Gastrocnemius medialis (tissue), 4 donors: ENCODE data around the gene IGSF21. TPM values are rescaled to one million over a fixed set of nuclear protein-coding genes. Genes with fewer than 3 reads are reported as not detected.

ENCODE experiments used
- ATAC-seq, 2 donors: fragments of 150-250 bp; one replicate each; pipeline ENCODE4 v1.9.1; 2016
- DNase-seq, 2 donors: peaks; one replicate each; pipeline ENCODE4 v3.0.0-alpha.2; 2019
- H3K27ac ChIP-seq, 4 donors: fragments of 200-600 bp; sonication (generic); 1 replicate in 1 of 4; 2 replicates in 3 of 4; pipeline ENCODE4 v1.5.1; 2016 to 2018; ENCODE audit warnings: mild to moderate bottlenecking in 2 of 4, moderate library complexity in 1 of 4
- H3K27me3 ChIP-seq, 3 donors: fragments of 200-600 bp; sonication (generic) in 2 of 3; 1 replicate in 1 of 3; 2 replicates in 2 of 3; pipeline versions ENCODE4 v1.5.1 to v1.6.0; 2016 to 2019; ENCODE audit warnings: mild to moderate bottlenecking in 1 of 3, moderate library complexity in 1 of 3
- H3K36me3 ChIP-seq, 2 donors: fragments of 200-600 bp; sonication (generic) in 1 of 2; one replicate each; pipeline ENCODE4 v1.5.1; 2017 to 2018
- H3K4me1 ChIP-seq, 2 donors: fragments of 200-600 bp; sonication (generic) in 1 of 2; one replicate each; pipeline ENCODE4 v1.5.1; 2016 to 2017; ENCODE audit warnings: mild to moderate bottlenecking in 2 of 2
- H3K4me3 ChIP-seq, 4 donors: fragments of 200-600 bp; sonication (generic) in 3 of 4; 1 replicate in 1 of 4; 2 replicates in 3 of 4; pipeline ENCODE4 v1.5.1; 2016 to 2019; ENCODE audit warnings: mild to moderate bottlenecking in 2 of 4
- H3K9me3 ChIP-seq, 3 donors: fragments of 200-600 bp; sonication (generic) in 2 of 3; 1 replicate in 1 of 3; 2 replicates in 2 of 3; pipeline ENCODE4 v1.5.1; 2016 to 2019
- CTCF ChIP-seq, 5 experiments: fragments of 450-650 bp in 3 of 5; fragments of 200-600 bp in 2 of 5; sonication (generic) in 2 of 5; IDR thresholded peaks in 4 of 5; conservative IDR thresholded peaks in 1 of 5; 1 replicate in 4 of 5; 2 replicates in 1 of 5; pipeline ENCODE4 v1.5.1; 2016 to 2019; ENCODE audit warnings: antibody characterized with exemption in 5 of 5, mild to moderate bottlenecking in 3 of 5, moderate library complexity in 3 of 5
- POLR2A ChIP-seq, 2 donors: fragments of 450-650 bp; IDR thresholded peaks; one replicate each; pipeline ENCODE4 v1.6.1; 2017; ENCODE audit warnings: antibody characterized with exemption in 2 of 2, mild to moderate bottlenecking in 2 of 2, moderate library complexity in 2 of 2
- in situ Hi-C, 4 donors: fragments of 200-750 bp; cut with MboI; loops; one replicate each; pipeline versions ENCODE4 v1.15.0 to v1.8.0; 2017; ENCODE audit warnings: low sequenced_read_pairs in 4 of 4
- intact Hi-C: fragments of 100-400 bp; cut with DNase I; formaldehyde crosslinking; loops from one replicate; pipeline ENCODE4 v1.15.1; 2023; ENCODE audit warnings: low total_unique reads
- total RNA-seq, 4 donors: library from RNA; depleted of rRNA; stranded (reverse); fragments of >200 nt; gene quantifications; one replicate each; pipeline versions ENCODE4 v1.1.0 to v1.2.3, GENCODE V29; 2016

The IGSF21 gene
- total RNA-seq, 4 donors from 2014 or later = 0.32 to 0.66 (median 0.53) TPM

- TF ChIP-seq CTCF (IDR thresholded peaks at IDR 0.05 in 4 of 5, conservative IDR thresholded peaks at IDR 0.05 in 1 of 5) = no peak
- TF ChIP-seq POLR2A (IDR thresholded peaks at IDR 0.05) = no peak
- Histone ChIP-seq H3K27me3 (peaks cover 0 to 23% (median 7%) of the 10 kb centered on the region in 3 donors), H3K36me3 (no peaks in the 10 kb centered on the region), H3K4me3 (no peak overlapping the region), H3K27ac (no peak overlapping the region), H3K4me1 (no peaks in the 10 kb centered on the region), H3K9me3 (no peaks in the 10 kb centered on the region)
- intact Hi-C loops = no loop called here
- ATAC-seq (no peak), DNase-seq (no peak)
- in situ Hi-C loops = no loop called here
Measured at GRCh38 chr1:18400347-18401102, 292.9 kb downstream of the IGSF21 start.

- intact Hi-C loops (no loop called here), in situ Hi-C loops (no loop called here)
- Histone ChIP-seq H3K4me1 (no peaks in the 10 kb centered on the region), H3K27ac (no peak overlapping the region), H3K36me3 (no peaks in the 10 kb centered on the region), H3K27me3 (peaks cover 0 to 29% (median 7%) of the 10 kb centered on the region in 3 donors), H3K4me3 (no peak overlapping the region), H3K9me3 (no peaks in the 10 kb centered on the region)
- DNase-seq (no peak), ATAC-seq (no peak)
- no peak for TF ChIP-seq CTCF (IDR thresholded peaks at IDR 0.05 in 4 of 5, conservative IDR thresholded peaks at IDR 0.05 in 1 of 5)
- no peak for TF ChIP-seq POLR2A (IDR thresholded peaks at IDR 0.05)
Measured at GRCh38 chr1:18401921-18402320, 294.3 kb downstream of the IGSF21 start.

GRCh38 chr1:18404460-18404859 lies 296.9 kb downstream of the IGSF21 start:
- in situ Hi-C loops = no loop called here
- intact Hi-C loops = no loop called here
- TF ChIP-seq POLR2A (IDR thresholded peaks at IDR 0.05) (no peak), CTCF (IDR thresholded peaks at IDR 0.05 in 4 of 5, conservative IDR thresholded peaks at IDR 0.05 in 1 of 5) (no peak)
- Histone ChIP-seq H3K4me3 (no peak overlapping the region), H3K36me3 (no peaks in the 10 kb centered on the region), H3K27ac (no peak overlapping the region), H3K4me1 (no peaks in the 10 kb centered on the region), H3K27me3 (peaks cover 0 to 21% (median 7%) of the 10 kb centered on the region in 3 donors), H3K9me3 (no peaks in the 10 kb centered on the region)
- DNase-seq (no peak), ATAC-seq (no peak)

GRCh38 chr1:18407166-18408045 lies 299.8 kb downstream of the IGSF21 start:
- DNase-seq (no peak), ATAC-seq (no peak)
- Histone ChIP-seq H3K36me3 (no peaks in the 10 kb centered on the region), H3K4me3 (no peak overlapping the region), H3K27me3 (peaks cover 0 to 21% (median 7%) of the 10 kb centered on the region in 3 donors), H3K27ac (no peak overlapping the region), H3K4me1 (no peaks in the 10 kb centered on the region), H3K9me3 (no peaks in the 10 kb centered on the region)
- in situ Hi-C loops (no loop called here), intact Hi-C loops (no loop called here)
- TF ChIP-seq POLR2A (IDR thresholded peaks at IDR 0.05) (no peak), CTCF (IDR thresholded peaks at IDR 0.05 in 4 of 5, conservative IDR thresholded peaks at IDR 0.05 in 1 of 5) (no peak)
